Measurements from ENCODE around the gene PHF2. TPM values are rescaled to one million over a fixed set of nuclear protein-coding genes. Genes with fewer than 3 reads are reported as not detected.

PHF2 gene
- polyA plus RNA-seq, 1 of the 3 experiments (the other 2 are of a cell fraction) = 11.2 TPM

DNA sequence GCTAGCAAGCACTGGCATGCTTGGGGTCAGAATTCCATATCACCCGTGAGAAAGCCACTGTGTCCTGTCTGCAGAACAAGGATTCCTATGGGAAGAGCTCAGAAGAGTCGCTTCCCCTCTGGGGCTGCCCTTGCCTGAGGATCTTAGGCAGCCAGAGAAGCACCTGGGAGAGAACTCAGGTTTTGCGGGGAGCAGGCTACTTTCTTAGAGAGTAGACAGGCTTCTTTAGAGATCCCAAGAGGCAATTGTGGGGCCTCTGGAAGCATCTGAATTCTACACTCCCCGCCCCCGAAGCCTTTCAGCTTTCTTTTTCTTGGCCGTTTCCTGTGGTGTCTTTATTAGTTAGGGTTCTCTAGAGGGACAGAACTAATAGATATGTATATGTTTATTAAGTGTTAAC, 40.9 kb downstream of the PHF2 start:
- Histone ChIP-seq H4K20me1 (ENCODE audit: insufficient read depth) (peaks cover 23% of the 10 kb centered on the region; the same call in 1 of the 2 replicates), H3K9ac (no peak overlapping the region), H3K27me3 (ENCODE audit: insufficient read depth) (no peaks in the 10 kb centered on the region), H3K9me2 (no peaks in the 10 kb centered on the region), H3K4me2 (no peak overlapping the region), H2AFZ (ENCODE audit: low read depth) (no peak overlapping the region), H3K27ac (ENCODE audit: low read depth in 2 of 2, low read length in 1 of 2) (no peak overlapping the region), H3K4me1 (ENCODE audit: control insufficient read depth in 1 of 2, insufficient read depth in 2 of 2, low read depth in 1 of 2, low read length in 1 of 2) (no peaks in the 10 kb centered on the region; a peak in 1 of 4 replicates), H3K9me3 (no peaks in the 10 kb centered on the region), H3F3A (replicated peaks; ENCODE audit: insufficient read depth) (no peaks in the 10 kb centered on the region), H3K4me3 (ENCODE audit: low read depth in 2 of 2, low read length in 1 of 2) (no peak overlapping the region), H3K79me2 (ENCODE audit: insufficient read depth) (peaks cover 19% of the 10 kb centered on the region; the same call in 1 of the 2 replicates), H3K36me3 (replicated peaks in 1 of 2; ENCODE audit: control insufficient read depth in 1 of 2, insufficient read depth in 2 of 2, low read length in 1 of 2) (no peaks in the 10 kb centered on the region)
- no peak for DNase-seq
- ChIA-PET POLR2A (no interaction called here), CTCF (interaction anchor here (0.6 kb wide), 1 partner anchor 247 kb away, joined by 3 read pairs; no protein-coding TSS in a partner anchor)
- WGBS (ENCODE audit: low lambda C conversion rate) = 93% methylated on average over 6 of the region's 6 CpGs
- TF ChIP-seq RCOR1 (IDR thresholded peaks at IDR 0.05; ENCODE audit: low read length) (no peak), FOXM1 (IDR thresholded peaks at IDR 0.05; ENCODE audit: low read depth) (no peak), EP300 (IDR thresholded peaks at IDR 0.05; ENCODE audit: borderline replicate concordance in 1 of 2, low read depth in 1 of 2, low read length in 1 of 2) (no peak), RXRA (IDR thresholded peaks at IDR 0.05; ENCODE audit: borderline replicate concordance, low read depth) (no peak), GATA2 (CRISPR knock-in tag; IDR thresholded peaks at IDR 0.05) (no peak)
- TF ChIP-seq, protein P1, sequence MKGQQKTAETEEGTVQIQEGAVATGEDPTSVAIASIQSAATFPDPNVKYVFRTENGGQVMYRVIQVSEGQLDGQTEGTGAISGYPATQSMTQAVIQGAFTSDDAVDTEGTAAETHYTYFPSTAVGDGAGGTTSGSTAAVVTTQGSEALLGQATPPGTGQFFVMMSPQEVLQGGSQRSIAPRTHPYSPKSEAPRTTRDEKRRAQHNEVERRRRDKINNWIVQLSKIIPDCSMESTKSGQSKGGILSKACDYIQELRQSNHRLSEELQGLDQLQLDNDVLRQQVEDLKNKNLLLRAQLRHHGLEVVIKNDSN (IDR thresholded peaks at IDR 0.05; ENCODE audit: borderline replicate concordance, low read depth) = no peak

DNA sequence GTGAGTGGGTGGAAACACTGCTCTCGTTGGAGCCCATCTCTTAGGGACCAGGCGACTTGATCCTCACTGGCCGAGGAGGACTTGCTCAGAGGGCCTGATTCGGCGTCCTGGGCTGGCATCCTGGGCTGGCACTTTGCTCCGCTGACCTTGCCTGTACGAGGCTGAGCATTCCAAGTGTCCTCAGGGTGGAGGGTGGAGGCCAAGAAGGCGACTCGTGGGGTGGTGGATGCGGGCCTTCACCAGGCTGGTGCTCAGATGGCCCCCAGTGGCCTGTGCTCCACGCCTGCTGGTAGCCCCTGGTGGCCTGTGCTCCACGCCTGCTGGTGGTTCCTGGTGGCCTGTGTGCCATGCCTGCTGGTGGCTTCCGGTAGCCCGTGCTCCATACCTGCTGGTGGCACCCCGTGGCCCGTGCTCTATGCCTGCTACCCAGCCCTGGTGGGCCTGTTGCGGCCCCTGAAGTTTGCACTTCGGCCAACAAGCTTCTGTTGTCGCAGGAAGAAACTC, 42.9 kb downstream of the PHF2 start:
- H3K9me2 ChIP-seq = no peaks in the 10 kb centered on the region
- H3K9ac ChIP-seq = no peak overlapping the region
- no peak overlapping the region for H3K27ac ChIP-seq (ENCODE audit: low read depth in 2 of 2, low read length in 1 of 2)
- CTCF ChIA-PET = interaction anchor here (1.0 to 1.2 kb wide), 2 partner anchors 53 to 201 kb away, joined by 3 read pairs; no protein-coding TSS in a partner anchor
- H3K27me3 ChIP-seq (ENCODE audit: insufficient read depth) = no peaks in the 10 kb centered on the region
- DNase-seq = no peak
- H2AFZ ChIP-seq (ENCODE audit: low read depth) = no peak overlapping the region
- peaks cover 24% of the 10 kb centered on the region; the same call in 1 of the 2 replicates for H4K20me1 ChIP-seq (ENCODE audit: insufficient read depth)
- H3F3A ChIP-seq (replicated peaks; ENCODE audit: insufficient read depth) = no peaks in the 10 kb centered on the region
- H3K4me3 ChIP-seq (ENCODE audit: low read depth in 2 of 2, low read length in 1 of 2) = no peak overlapping the region
- WGBS (ENCODE audit: low lambda C conversion rate) = 86% methylated on average over 9 of the region's 19 CpGs
- TF ChIP-seq RAD21 (IDR thresholded peaks at IDR 0.05; ENCODE audit: low read length) = no peak
- TF ChIP-seq JUND (IDR thresholded peaks at IDR 0.05) = no peak
- no peak for TF ChIP-seq CHD2 (IDR thresholded peaks at IDR 0.05; ENCODE audit: low read length, partially characterized antibody)
- TF ChIP-seq RFX5 (IDR thresholded peaks at IDR 0.05; ENCODE audit: low read length) = no peak
- no peak for TF ChIP-seq RCOR1 (IDR thresholded peaks at IDR 0.05; ENCODE audit: low read length)
- TF ChIP-seq GABPA (IDR thresholded peaks at IDR 0.05; ENCODE audit: low read depth) = no peak
- TF ChIP-seq, protein P2, sequence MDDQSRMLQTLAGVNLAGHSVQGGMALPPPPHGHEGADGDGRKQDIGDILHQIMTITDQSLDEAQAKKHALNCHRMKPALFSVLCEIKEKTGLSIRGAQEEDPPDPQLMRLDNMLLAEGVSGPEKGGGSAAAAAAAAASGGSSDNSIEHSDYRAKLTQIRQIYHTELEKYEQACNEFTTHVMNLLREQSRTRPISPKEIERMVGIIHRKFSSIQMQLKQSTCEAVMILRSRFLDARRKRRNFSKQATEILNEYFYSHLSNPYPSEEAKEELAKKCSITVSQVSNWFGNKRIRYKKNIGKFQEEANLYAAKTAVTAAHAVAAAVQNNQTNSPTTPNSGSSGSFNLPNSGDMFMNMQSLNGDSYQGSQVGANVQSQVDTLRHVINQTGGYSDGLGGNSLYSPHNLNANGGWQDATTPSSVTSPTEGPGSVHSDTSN (IDR thresholded peaks at IDR 0.05) = no peak
- TF ChIP-seq SMC3 (IDR thresholded peaks at IDR 0.05; ENCODE audit: low read depth, low read length) = no peak
- TF ChIP-seq TAF1 (IDR thresholded peaks at IDR 0.05; ENCODE audit: borderline replicate concordance, low read depth, low read length) = no peak
- POLR2A ChIA-PET = no interaction called here
- no peaks in the 10 kb centered on the region; a peak in 1 of 4 replicates for H3K4me1 ChIP-seq (ENCODE audit: control insufficient read depth in 1 of 2, insufficient read depth in 2 of 2, low read depth in 1 of 2, low read length in 1 of 2)
- H3K4me2 ChIP-seq = no peak overlapping the region
- H3K36me3 ChIP-seq (replicated peaks in 1 of 2; ENCODE audit: control insufficient read depth in 1 of 2, insufficient read depth in 2 of 2, low read length in 1 of 2) = no peaks in the 10 kb centered on the region
- H3K79me2 ChIP-seq (ENCODE audit: insufficient read depth) = peaks cover 34% of the 10 kb centered on the region
- no peaks in the 10 kb centered on the region for H3K9me3 ChIP-seq

Data from SK-N-SH (cell line).